Immature natural killer cell (primary cell): ENCODE results near the gene NATD1. TPM values are rescaled to one million over a fixed set of nuclear protein-coding genes. Genes with fewer than 3 reads are reported as not detected.

ENCODE experiments used
- DNase-seq, 3 donors: peaks; one replicate each; pipeline ENCODE4 v3.0.0; 2022; ENCODE audit warnings: mixed read lengths in 1 of 3
- H3K27ac Mint-ChIP-seq, 6 donors: one replicate each; pipeline ENCODE4 v1.8.0; 2020; ENCODE audit warnings: mixed read lengths in 6 of 6, mild to moderate bottlenecking in 5 of 6, inconsistent platforms in 4 of 6, moderate library complexity in 3 of 6
- H3K27me3 Mint-ChIP-seq, 3 donors: one replicate each; pipeline ENCODE4 v1.8.0; 2020 to 2021; ENCODE audit warnings: low read depth in 3 of 3, mild to moderate bottlenecking in 3 of 3, mixed read lengths in 3 of 3, moderate library complexity in 3 of 3, inconsistent platforms in 1 of 3
- H3K36me3 Mint-ChIP-seq, 3 donors: one replicate each; pipeline ENCODE4 v1.8.0; 2020; ENCODE audit warnings: mixed read lengths in 3 of 3, inconsistent platforms in 2 of 3, mild to moderate bottlenecking in 2 of 3
- H3K4me1 Mint-ChIP-seq, 2 donors: one replicate each; pipeline ENCODE4 v1.8.0; 2020; ENCODE audit warnings: inconsistent platforms in 2 of 2, mild to moderate bottlenecking in 2 of 2, mixed read lengths in 2 of 2, moderate library complexity in 1 of 2
- H3K4me3 Mint-ChIP-seq, 5 donors: one replicate each; pipeline ENCODE4 v1.8.0; 2020; ENCODE audit warnings: mild to moderate bottlenecking in 5 of 5, mixed read lengths in 5 of 5, inconsistent platforms in 3 of 5, moderate library complexity in 3 of 5
- H3K9me3 Mint-ChIP-seq, 6 donors: one replicate each; pipeline ENCODE4 v1.8.0; 2020; ENCODE audit warnings: mild to moderate bottlenecking in 6 of 6, mixed read lengths in 6 of 6, inconsistent platforms in 4 of 6, moderate library complexity in 3 of 6
- polyA plus RNA-seq, 3 donors: library from polyadenylated mRNA; unstranded; fragments of 300-500 nt; fragmentation: Illumina TruSeq; gene quantifications; one replicate each; pipeline ENCODE4 v1.2.3, GENCODE V29; 2021

Gene NATD1
- polyA plus RNA-seq = 1 to 10 TPM in 2 of 3 donors, under 1 TPM in 1; 0.57 to 3.4 (median 2.5) TPM

GRCh38 chr17:21252796-21253645 lies at the start of gene NATD1:
NATD1 (minus strand) TSS chr17:21253410; CDS start chr17:21253264, 146 bp downstream.
- Mint-ChIP-seq H3K27ac (peak within 1 kb of the TSS; percentile 85 to 94 (median 92)), H3K36me3 (no peaks in the 10 kb centered on the region), H3K4me3 (peak within 1 kb of the TSS; percentile 86 to 92 (median 88)), H3K9me3 (no peaks in the 10 kb centered on the region), H3K27me3 (peaks cover 2 to 4% (median 4%) of the 10 kb centered on the region in 3 donors), H3K4me1 (peaks cover 30 to 33% of the 10 kb centered on the region in 2 donors)
- DNase-seq = peak; percentile 79 to 82 (median 81)

GRCh38 chr17:21301593-21302550 lies 48.7 kb upstream of the NATD1 start:
- Mint-ChIP-seq H3K27ac (peak overlapping the region in 2 of 6 donors; percentile 5 to 44), H3K4me1 (peaks cover 7 to 13% of the 10 kb centered on the region in 2 donors), H3K36me3 (peaks cover 12 to 31% (median 19%) of the 10 kb centered on the region in 3 donors), H3K4me3 (no peak overlapping the region), H3K9me3 (peaks cover 7 to 21% (median 13%) of the 10 kb centered on the region in 6 donors), H3K27me3 (peaks cover 2 to 27% (median 18%) of the 10 kb centered on the region in 3 donors)
- no peak for DNase-seq

- Mint-ChIP-seq H3K4me1 (peaks cover 16 to 23% of the 10 kb centered on the region in 2 donors), H3K4me3 (no peak overlapping the region), H3K27me3 (peaks cover 2 to 30% (median 23%) of the 10 kb centered on the region in 3 donors), H3K27ac (no peak overlapping the region), H3K9me3 (peaks cover 7 to 21% (median 14%) of the 10 kb centered on the region in 6 donors), H3K36me3 (peaks cover 12 to 31% (median 19%) of the 10 kb centered on the region in 3 donors)
- no peak for DNase-seq
Measured at GRCh38 chr17:21300601-21301571, 47.7 kb upstream of the NATD1 start.

- Mint-ChIP-seq H3K36me3 (peaks cover 12 to 25% (median 19%) of the 10 kb centered on the region in 3 donors), H3K27me3 (peaks cover 2 to 28% (median 23%) of the 10 kb centered on the region in 3 donors), H3K27ac (no peak overlapping the region), H3K9me3 (peaks cover 7 to 25% (median 14%) of the 10 kb centered on the region in 6 donors), H3K4me3 (no peak overlapping the region), H3K4me1 (peaks cover 24 to 30% of the 10 kb centered on the region in 2 donors)
- no peak for DNase-seq
Measured at GRCh38 chr17:21299981-21300600, 46.9 kb upstream of the NATD1 start.

- Mint-ChIP-seq H3K36me3 (peaks cover 12 to 25% (median 19%) of the 10 kb centered on the region in 3 donors), H3K27ac (no peak overlapping the region)
Measured at GRCh38 chr17:21298983-21299519, 45.8 kb upstream of the NATD1 start.

GRCh38 chr17:21298056-21298982 lies 45.1 kb upstream of the NATD1 start:
- no peak for DNase-seq
- Mint-ChIP-seq H3K27me3 (peaks cover 2 to 23% (median 20%) of the 10 kb centered on the region in 3 donors), H3K4me1 (peaks cover 37 to 42% of the 10 kb centered on the region in 2 donors), H3K36me3 (peaks cover 12 to 20% (median 13%) of the 10 kb centered on the region in 3 donors), H3K9me3 (peaks cover 8 to 22% (median 15%) of the 10 kb centered on the region in 6 donors), H3K4me3 (no peak overlapping the region), H3K27ac (no peak overlapping the region)

More at GRCh38 chr17:21298983-21299519, 45.8 kb upstream of the NATD1 start:
- Mint-ChIP-seq H3K4me1 (peaks cover 35 to 40% of the 10 kb centered on the region in 2 donors), H3K4me3 (no peak overlapping the region), H3K9me3 (peaks cover 8 to 26% (median 18%) of the 10 kb centered on the region in 6 donors), H3K27me3 (peaks cover 2 to 24% (median 23%) of the 10 kb centered on the region in 3 donors)
- DNase-seq = no peak

- Mint-ChIP-seq H3K9me3 (peaks cover 8 to 21% (median 17%) of the 10 kb centered on the region in 6 donors), H3K36me3 (peaks cover 9 to 14% (median 11%) of the 10 kb centered on the region in 3 donors), H3K4me1 (peaks cover 42 to 45% of the 10 kb centered on the region in 2 donors), H3K4me3 (peak overlapping the region in 3 of 5 donors; percentile 6 to 57 (median 53)), H3K27ac (peak overlapping the region in 5 of 6 donors; percentile 12 to 87 (median 77)), H3K27me3 (peaks cover 2 to 26% (median 19%) of the 10 kb centered on the region in 3 donors)
- DNase-seq = no peak
Measured at GRCh38 chr17:21297597-21297996, 44.4 kb upstream of the NATD1 start.

- no peak for DNase-seq
- H3K27ac Mint-ChIP-seq = peak overlapping the region; percentile 77 to 87 (median 81)
- H3K4me3 Mint-ChIP-seq = peak overlapping the region; percentile 17 to 66 (median 53)
- peaks cover 5 to 11% (median 10%) of the 10 kb centered on the region in 3 donors for H3K36me3 Mint-ChIP-seq
- peaks cover 8 to 24% (median 19%) of the 10 kb centered on the region in 6 donors for H3K9me3 Mint-ChIP-seq
- peaks cover 2 to 31% (median 19%) of the 10 kb centered on the region in 3 donors for H3K27me3 Mint-ChIP-seq
- H3K4me1 Mint-ChIP-seq = peaks cover 47% of the 10 kb centered on the region in 2 donors
Measured at GRCh38 chr17:21297026-21297520, 43.9 kb upstream of the NATD1 start.

GRCh38 chr17:21296097-21297025 lies 43.2 kb upstream of the NATD1 start:
- H3K27me3 Mint-ChIP-seq = peaks cover 2 to 28% (median 17%) of the 10 kb centered on the region in 3 donors
- peak overlapping the region; percentile 77 to 87 (median 81) for H3K27ac Mint-ChIP-seq
- peak; percentile 69 to 78 (median 72) for DNase-seq
- peak overlapping the region; percentile 48 to 71 (median 57) for H3K4me3 Mint-ChIP-seq
- H3K4me1 Mint-ChIP-seq = peaks cover 50 to 52% of the 10 kb centered on the region in 2 donors
- H3K9me3 Mint-ChIP-seq = peaks cover 8 to 25% (median 19%) of the 10 kb centered on the region in 6 donors
- H3K36me3 Mint-ChIP-seq = peaks cover 5 to 11% (median 10%) of the 10 kb centered on the region in 3 donors
